Activated CD4-positive, CD25-positive, alpha-beta regulatory T cell (primary cell): ENCODE results near the gene PRXL2A.
"Not testable (repeated sequence)": the region's sequence is repeated elsewhere in the genome, so short reads cannot be mapped to it uniquely, and the experiment has no call there.

ENCODE experiments used
- DNase-seq, 4 experiments: peaks; one replicate each; lab custom pipeline; 2025; lab: John Stamatoyannopoulos, UW

The PRXL2A gene

GRCh38 chr10:80474941-80475340 is 66.6 kb downstream of the PRXL2A start:
- no peak for DNase-seq

GRCh38 chr10:80475641-80476040 is 67.3 kb downstream of the PRXL2A start:
- DNase-seq, result not testable (repeated sequence)

GRCh38 chr10:80476685-80477084 is 68.3 kb downstream of the PRXL2A start:
- DNase-seq, result no peak

- DNase-seq, result no peak
These were observed 69.5 kb downstream of the PRXL2A start for GRCh38 chr10:80477813-80478212.

- DNase-seq, result not testable (repeated sequence)
These were observed 72.0 kb downstream of the PRXL2A start for GRCh38 chr10:80480373-80480772.

- DNase-seq, result no peak
These were observed 72.5 kb downstream of the PRXL2A start for GRCh38 chr10:80480852-80481251.

- no peak for DNase-seq
These were observed 75.9 kb downstream of the PRXL2A start for GRCh38 chr10:80484243-80484642.

GRCh38 chr10:80484676-80485075 is 76.3 kb downstream of the PRXL2A start:
- DNase-seq, result no peak

GRCh38 chr10:80485076-80485945 is 77.0 kb downstream of the PRXL2A start:
- DNase-seq, result no peak

GRCh38 chr10:80485946-80486764 is 77.8 kb downstream of the PRXL2A start:
- no peak for DNase-seq
